A549 (cell line): Measurements from ENCODE around the gene HDAC3. TPM values are rescaled to one million over a fixed set of nuclear protein-coding genes. Genes with fewer than 3 reads are reported as not detected.

Experiments used
- ATAC-seq, 2 experiments: fragments of 200-7000 bp in 1 of 2; fragments of >200 bp in 1 of 2; cut with Nextera tagmentation in 1 of 2; cut with Tn5 transposase in 1 of 2; 3 replicates each; pipeline versions ENCODE4 v1.8.0 to v1.9.1; 2018 to 2020; ENCODE audit warnings: mild to moderate bottlenecking in 1 of 2, moderate library complexity in 1 of 2
- CTCF ChIA-PET: fragments of 300-600 bp; sonication (Branson Sonifier 250); formaldehyde crosslinking; extraction: SDS; loops from one replicate; lab custom pipeline; 2021; ENCODE audit warnings: antibody characterized with exemption, inconsistent platforms; lab: Yijun Ruan, JAX
- POLR2A ChIA-PET: fragments of 350-600 bp; formaldehyde crosslinking; extraction: SDS; loops from one replicate; lab custom pipeline; 2021; ENCODE audit warnings: antibody characterized with exemption, inconsistent platforms; lab: Yijun Ruan, JAX
- DNase-seq, 2 experiments: peaks; one replicate each; pipeline versions ENCODE4 v3.0.0 to v3.0.0-alpha.2; 2011 to 2016; ENCODE audit warnings: low read depth in 1 of 2, low spot score in 1 of 2
- FAIRE-seq: peaks from 2 replicates; lab custom pipeline; 2011; peaks lifted over from hg19 to GRCh38; lab: Jason Lieb, UNC
- H3K27ac ChIP-seq, 2 experiments: fragments of >200 bp; sonication (Bioruptor Twin); formaldehyde crosslinking; 3 replicates each; pipeline ENCODE4 v1.5.1; 2016 to 2017
- H3K4me1 ChIP-seq: fragments of >200 bp; sonication (Bioruptor Twin); formaldehyde crosslinking; 3 replicates; pipeline ENCODE4 v1.6.1; 2016
- H3K4me2 ChIP-seq: fragments of >200 bp; sonication (Bioruptor Twin); formaldehyde crosslinking; 3 replicates; pipeline ENCODE4 v1.6.1; 2016
- H3K4me3 ChIP-seq: fragments of >200 bp; sonication (Bioruptor Twin); formaldehyde crosslinking; 3 replicates; pipeline ENCODE4 v1.5.1; 2016
- H3K9me3 ChIP-seq: fragments of >200 bp; sonication (Bioruptor Twin); formaldehyde crosslinking; 3 replicates; pipeline ENCODE4 v1.6.1; 2016
- ATOH8 ChIP-seq: fragments of 250-450 bp; sonication (Bioruptor Pico); IDR thresholded peaks from 2 replicates; pipeline ENCODE4 v1.5.0; 2020; ENCODE audit warnings: low read depth, mild to moderate bottlenecking, moderate library complexity
- BHLHE40 ChIP-seq: IDR thresholded peaks from 2 replicates; pipeline ENCODE4 v1.6.1; 2012; ENCODE audit warnings: low read depth, low read length, inconsistent platforms
- CBX8 ChIP-seq: fragments of 200-600 bp; sonication (generic); IDR thresholded peaks from 2 replicates; pipeline ENCODE4 v1.6.1; 2016
- EHMT2 ChIP-seq: fragments of 200-600 bp; sonication (generic); IDR thresholded peaks from 2 replicates; pipeline ENCODE4 v1.6.1; 2016; ENCODE audit warnings: antibody characterized with exemption, low read depth, mild to moderate bottlenecking, moderate library complexity
- FOSL2 ChIP-seq, 2 experiments: fragments of 450-650 bp in 1 of 2; fragments of >200 bp in 1 of 2; sonication (Bioruptor Twin) in 1 of 2; formaldehyde crosslinking; IDR thresholded peaks; 2 replicates each; pipeline versions ENCODE4 v1.5.0 to v1.6.1; 2016 to 2020; ENCODE audit warnings: mild to moderate bottlenecking in 1 of 2, moderate library complexity in 1 of 2
- HES2 ChIP-seq: fragments of >200 bp; sonication (Bioruptor Twin); formaldehyde crosslinking; IDR thresholded peaks from 2 replicates; pipeline ENCODE4 v1.6.1; 2016
- KDM1A ChIP-seq: fragments of 200-600 bp; sonication (generic); IDR thresholded peaks from 2 replicates; pipeline ENCODE4 v1.6.1; 2016; ENCODE audit warnings: low read depth, mild to moderate bottlenecking
- MAZ ChIP-seq: fragments of 150-350 bp; IDR thresholded peaks from 2 replicates; pipeline ENCODE4 v1.6.1; 2014; ENCODE audit warnings: antibody characterized with exemption, low read depth, low read length, borderline replicate concordance
- MYC ChIP-seq: IDR thresholded peaks from 2 replicates; pipeline ENCODE4 v1.6.1; 2012; ENCODE audit warnings: mild to moderate bottlenecking, inconsistent platforms, low read length, improper control_type of control experiment, borderline replicate concordance
- NR3C1 ChIP-seq: fragments of >200 bp; sonication (Bioruptor Twin); formaldehyde crosslinking; IDR thresholded peaks from 3 replicates; pipeline ENCODE4 v1.6.1; 2017
- PHF8 ChIP-seq: fragments of 200-600 bp; sonication (generic); IDR thresholded peaks from 2 replicates; pipeline ENCODE4 v1.6.1; 2016; ENCODE audit warnings: low read depth, mild to moderate bottlenecking, antibody characterized with exemption, moderate library complexity, borderline replicate concordance
- RCOR1 ChIP-seq: fragments of 150-350 bp; IDR thresholded peaks from 2 replicates; pipeline ENCODE4 v1.6.1; 2014; ENCODE audit warnings: antibody characterized with exemption, low read length, low read depth
- RFX5 ChIP-seq: fragments of 450-650 bp; IDR thresholded peaks from 2 replicates; pipeline ENCODE4 v1.7.1; 2014; ENCODE audit warnings: antibody characterized with exemption, mild to moderate bottlenecking, moderate library complexity
- SMC3 ChIP-seq: fragments of >200 bp; sonication (Bioruptor Twin); formaldehyde crosslinking; IDR thresholded peaks from 3 replicates; pipeline ENCODE4 v1.6.1; 2018; ENCODE audit warnings: inconsistent platforms
- SREBF2 ChIP-seq: fragments of 450-650 bp; IDR thresholded peaks from 2 replicates; pipeline ENCODE4 v1.6.1; 2014; ENCODE audit warnings: mild to moderate bottlenecking, moderate library complexity
- TFCP2L1 ChIP-seq: fragments of 250-450 bp; sonication (Bioruptor Pico); IDR thresholded peaks from 2 replicates; pipeline ENCODE4 v1.5.0; 2021; ENCODE audit warnings: mild to moderate bottlenecking
- USF2 ChIP-seq: fragments of 450-650 bp; IDR thresholded peaks from 2 replicates; pipeline ENCODE4 v1.6.1; 2014; ENCODE audit warnings: antibody characterized with exemption
- WGBS: methylation state at CpG from one replicate; pipeline ENCODE4 v1.1.6; 2017; ENCODE audit errors: missing lambda C conversion rate; 5-methylcytosine and 5-hydroxymethylcytosine counted together
- polyA plus RNA-seq, 4 experiments: library from polyadenylated mRNA; depleted of rRNA in 3 of 4; stranded (reverse); fragments of >200 nt; fragmentation: RNase III in 1 of 4; extraction: RNeasy Plus Mini Kit Qiagen cat#74134 plus additional on column Dnase treatment in 1 of 4; gene quantifications; 2 replicates in 3 of 4; 3 replicates in 1 of 4; pipeline ENCODE4 v1.2.3, GENCODE V29; 2011 to 2017
- TF ChIP-seq, protein P1 (sequence below): fragments of 250-450 bp; sonication (Bioruptor Pico); IDR thresholded peaks from 2 replicates; pipeline ENCODE4 v1.5.0; 2021; ENCODE audit warnings: mild to moderate bottlenecking, moderate library complexity, borderline replicate concordance
- TF ChIP-seq, protein P2 (sequence below): fragments of >200 bp; sonication (Bioruptor Twin); formaldehyde crosslinking; IDR thresholded peaks from 3 replicates; pipeline ENCODE4 v1.5.1; 2016

Gene HDAC3
- polyA plus RNA-seq, 2 of the 4 experiments (the other 2 are of a cell fraction), result 51.1 to 67.3 TPM

GRCh38 chr5:141586246-141586645 is 50.4 kb downstream of the HDAC3 start:
- Histone ChIP-seq H3K9me3 (no peaks in the 10 kb centered on the region), H3K4me2 (no peak overlapping the region), H3K27ac (no peak overlapping the region), H3K4me1 (0 out of 3 replicates have a peak, but pooled peaks cover 6% of the 10 kb centered on the region), H3K4me3 (no peak overlapping the region)
- POLR2A ChIA-PET, result no interaction called here
- TF ChIP-seq RFX5 (no peak), KDM1A (no peak), ATOH8 (CRISPR knock-in tag) (no peak), SMC3 (no peak), EHMT2 (no peak), NR3C1 (no peak), FOSL2 (IDR thresholded peaks at IDR 0.05) (no peak), FOSL2 (CRISPR knock-in tag; IDR thresholded peaks at IDR 0.05) (no peak), TFCP2L1 (CRISPR knock-in tag) (no peak), USF2 (no peak), RCOR1 (no peak), MAZ (no peak)
- TF ChIP-seq, protein P1, sequence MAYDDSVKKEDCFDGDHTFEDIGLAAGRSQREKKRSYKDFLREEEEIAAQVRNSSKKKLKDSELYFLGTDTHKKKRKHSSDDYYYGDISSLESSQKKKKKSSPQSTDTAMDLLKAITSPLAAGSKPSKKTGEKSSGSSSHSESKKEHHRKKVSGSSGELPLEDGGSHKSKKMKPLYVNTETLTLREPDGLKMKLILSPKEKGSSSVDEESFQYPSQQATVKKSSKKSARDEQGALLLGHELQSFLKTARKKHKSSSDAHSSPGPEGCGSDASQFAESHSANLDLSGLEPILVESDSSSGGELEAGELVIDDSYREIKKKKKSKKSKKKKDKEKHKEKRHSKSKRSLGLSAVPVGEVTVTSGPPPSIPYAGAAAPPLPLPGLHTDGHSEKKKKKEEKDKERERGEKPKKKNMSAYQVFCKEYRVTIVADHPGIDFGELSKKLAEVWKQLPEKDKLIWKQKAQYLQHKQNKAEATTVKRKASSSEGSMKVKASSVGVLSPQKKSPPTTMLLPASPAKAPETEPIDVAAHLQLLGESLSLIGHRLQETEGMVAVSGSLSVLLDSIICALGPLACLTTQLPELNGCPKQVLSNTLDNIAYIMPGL (CRISPR knock-in tag), result no peak
- FAIRE-seq (no peak), DNase-seq (no peak), ATAC-seq (no peak)
- CTCF ChIA-PET, result interaction anchor here (1.5 to 2.5 kb wide), 3 partner anchors 20 to 205 kb away, joined by 3 to 16 read pairs (median 6); partner anchors contain the start of gene DIAPH1
- WGBS, result 95% methylated on average over 1 of the region's 1 CpG

DNA sequence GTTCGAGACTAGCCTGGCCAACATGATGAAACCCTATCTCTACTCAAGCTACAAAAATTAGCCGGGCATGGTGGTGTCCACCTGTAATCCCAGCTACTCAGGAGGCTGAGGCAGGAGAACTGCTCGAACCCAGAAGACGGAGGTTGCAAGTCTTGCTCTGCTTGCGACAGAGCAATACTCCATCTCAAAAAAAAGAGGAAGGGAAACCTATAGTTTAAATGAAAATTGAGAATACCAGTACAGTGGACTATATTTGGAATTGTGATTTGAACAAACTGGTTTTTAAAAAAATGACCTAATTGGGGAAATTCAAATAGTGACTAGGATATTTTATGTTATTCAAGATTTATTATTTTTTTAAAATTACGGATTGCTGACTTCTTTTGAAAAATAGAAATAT is 51.1 kb downstream of the HDAC3 start:
- Histone ChIP-seq H3K27ac (no peak overlapping the region), H3K9me3 (no peaks in the 10 kb centered on the region), H3K4me1 (0 out of 3 replicates have a peak, but pooled peaks cover 6% of the 10 kb centered on the region), H3K4me2 (no peak overlapping the region), H3K4me3 (no peak overlapping the region)
- no peak for ATAC-seq
- POLR2A ChIA-PET, result no interaction called here
- TF ChIP-seq MYC (no peak), HES2 (no peak)
- 90% methylated on average over 6 of the region's 6 CpGs for WGBS
- DNase-seq, result no peak
- no peak for FAIRE-seq
- CTCF ChIA-PET, result interaction anchor here (1.2 to 1.6 kb wide), 3 partner anchors 19 to 205 kb away, joined by 3 to 6 read pairs (median 5); partner anchors contain the start of gene DIAPH1

DNA sequence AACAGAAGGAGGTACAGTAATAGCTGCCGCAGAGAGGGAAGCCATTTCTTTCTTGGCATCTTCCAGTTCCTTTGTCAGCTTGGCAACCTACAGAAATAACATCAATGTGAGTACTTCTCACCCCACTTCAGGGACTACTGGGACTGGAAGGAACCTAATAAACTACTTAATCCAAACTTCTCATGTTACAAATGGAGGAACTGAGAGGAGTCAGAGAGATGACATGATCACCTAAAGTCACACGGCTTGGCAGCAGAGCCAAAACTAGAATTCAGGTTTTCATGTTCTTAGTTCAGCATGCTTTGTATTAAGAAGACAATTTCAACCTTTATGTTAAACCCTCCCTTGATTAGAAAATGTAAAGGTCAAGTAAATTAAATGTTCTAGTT is 62.5 kb downstream of the HDAC3 start:
- Histone ChIP-seq H3K4me3 (no peak overlapping the region), H3K4me1 (no peaks in the 10 kb centered on the region), H3K9me3 (no peaks in the 10 kb centered on the region), H3K4me2 (no peak overlapping the region), H3K27ac (no peak overlapping the region)
- no peak for FAIRE-seq
- WGBS, result 86% methylated on average over 2 of the region's 2 CpGs
- TF ChIP-seq MAZ (no peak), CBX8 (no peak), SREBF2 (no peak), RCOR1 (no peak), TFCP2L1 (CRISPR knock-in tag) (no peak), BHLHE40 (no peak), HES2 (no peak), MYC (no peak), PHF8 (no peak), FOSL2 (IDR thresholded peaks at IDR 0.05) (no peak), FOSL2 (CRISPR knock-in tag; IDR thresholded peaks at IDR 0.05) (no peak)
- TF ChIP-seq, protein P2, sequence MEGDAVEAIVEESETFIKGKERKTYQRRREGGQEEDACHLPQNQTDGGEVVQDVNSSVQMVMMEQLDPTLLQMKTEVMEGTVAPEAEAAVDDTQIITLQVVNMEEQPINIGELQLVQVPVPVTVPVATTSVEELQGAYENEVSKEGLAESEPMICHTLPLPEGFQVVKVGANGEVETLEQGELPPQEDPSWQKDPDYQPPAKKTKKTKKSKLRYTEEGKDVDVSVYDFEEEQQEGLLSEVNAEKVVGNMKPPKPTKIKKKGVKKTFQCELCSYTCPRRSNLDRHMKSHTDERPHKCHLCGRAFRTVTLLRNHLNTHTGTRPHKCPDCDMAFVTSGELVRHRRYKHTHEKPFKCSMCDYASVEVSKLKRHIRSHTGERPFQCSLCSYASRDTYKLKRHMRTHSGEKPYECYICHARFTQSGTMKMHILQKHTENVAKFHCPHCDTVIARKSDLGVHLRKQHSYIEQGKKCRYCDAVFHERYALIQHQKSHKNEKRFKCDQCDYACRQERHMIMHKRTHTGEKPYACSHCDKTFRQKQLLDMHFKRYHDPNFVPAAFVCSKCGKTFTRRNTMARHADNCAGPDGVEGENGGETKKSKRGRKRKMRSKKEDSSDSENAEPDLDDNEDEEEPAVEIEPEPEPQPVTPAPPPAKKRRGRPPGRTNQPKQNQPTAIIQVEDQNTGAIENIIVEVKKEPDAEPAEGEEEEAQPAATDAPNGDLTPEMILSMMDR, result no peak
- ChIA-PET CTCF (interaction anchor here (1.4 to 5.6 kb wide), 2 partner anchors 10 to 245 kb away, joined by 4 to 25 read pairs; no protein-coding TSS in a partner anchor), POLR2A (no interaction called here)
- ATAC-seq, result no peak
- no peak for DNase-seq
